GM21786 (cell line): ENCODE measurements around the gene RGPD4.
"Not testable (repeated sequence)": the region's sequence is repeated elsewhere in the genome, so short reads cannot be mapped to it uniquely, and the experiment has no call there.

ENCODE experiments used
- ATAC-seq: cut with Tn5 transposase; IDR thresholded peaks from one replicate; pipeline ENCODE4 v1.9.1; 2021; ENCODE audit not compliant: unreplicated experiment

Gene RGPD4

DNA sequence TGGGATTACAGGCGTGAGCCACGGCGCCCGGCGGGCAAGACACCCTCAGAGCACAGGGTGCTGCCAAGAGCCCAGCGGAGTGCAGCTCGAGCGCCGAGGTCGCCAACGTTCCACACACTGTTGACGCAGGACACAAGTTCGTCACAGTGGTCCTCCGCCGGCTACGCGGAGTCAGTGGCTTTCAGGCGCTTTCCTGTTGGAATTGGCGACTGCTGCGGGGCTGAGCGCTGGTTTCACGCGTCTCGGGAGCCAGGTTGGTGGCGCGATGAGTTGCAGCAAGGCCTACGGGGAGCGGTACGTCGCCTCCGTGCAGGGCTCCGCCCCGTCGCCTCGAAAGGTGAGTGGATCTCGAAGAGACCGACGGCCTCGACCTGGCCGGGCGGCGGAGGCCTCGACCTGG, at the start of gene RGPD4:
RGPD4 (plus strand) TSS at position 144 of the 400 bp plus-strand sequence; CDS start at position 266, 122 bp downstream.
- not testable (repeated sequence) for ATAC-seq

DNA sequence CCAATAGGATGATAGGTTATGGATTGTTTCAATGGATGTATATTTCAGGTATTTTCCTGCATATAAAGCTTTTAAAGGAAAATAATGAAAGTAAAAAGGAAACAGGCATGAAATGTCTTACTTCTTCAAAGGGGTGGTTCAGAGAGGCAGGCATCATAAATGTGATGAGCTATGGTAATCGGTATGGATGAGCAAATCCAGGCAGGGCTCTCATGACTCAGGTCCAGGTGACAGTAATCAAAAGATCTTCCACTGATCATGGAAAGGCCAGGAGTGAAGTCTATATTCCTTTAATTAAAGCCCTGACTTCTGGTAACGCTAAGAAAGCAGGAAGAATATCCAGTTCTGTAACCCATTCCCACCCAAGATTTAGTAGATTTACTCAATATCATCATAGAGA, 48.7 kb upstream of the RGPD4 start:
- ATAC-seq: no peak

DNA sequence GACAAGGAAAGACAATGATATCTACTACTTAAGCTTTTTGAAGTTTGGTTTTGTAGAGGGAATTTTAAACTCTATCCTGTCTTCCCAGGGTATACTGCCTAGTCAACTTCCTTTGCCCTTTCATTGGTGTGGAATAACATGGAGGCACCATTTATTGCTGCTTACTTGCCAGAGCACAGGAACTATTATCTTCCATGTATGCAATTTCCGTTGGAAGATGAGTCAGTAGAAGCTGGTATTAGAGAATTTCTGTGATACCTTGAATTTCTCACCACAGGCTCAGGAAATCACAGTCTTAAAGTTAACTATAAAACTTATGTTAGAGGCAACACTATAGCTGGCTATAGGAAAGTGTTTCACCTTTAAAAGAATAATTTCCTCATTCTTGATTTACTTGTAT, 40.9 kb upstream of the RGPD4 start:
- ATAC-seq: no peak

DNA sequence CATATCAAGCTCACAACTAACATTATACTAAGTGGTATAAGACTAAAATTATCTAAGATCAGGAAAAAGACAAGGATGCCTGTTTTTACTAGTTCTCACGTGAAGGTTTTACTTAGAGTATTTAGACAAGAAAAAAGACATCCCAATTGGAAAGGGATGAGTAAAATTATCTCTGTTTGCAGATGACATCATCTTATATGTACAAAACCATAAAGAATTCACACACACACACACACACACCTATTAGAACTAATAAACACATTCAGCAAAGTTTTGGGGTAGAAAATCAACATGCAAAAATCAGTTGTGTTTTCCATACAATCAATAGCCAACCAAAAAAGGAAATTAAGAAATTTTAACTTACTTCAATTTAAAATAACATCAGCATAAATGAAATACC, 35.9 kb upstream of the RGPD4 start:
- no peak for ATAC-seq

DNA sequence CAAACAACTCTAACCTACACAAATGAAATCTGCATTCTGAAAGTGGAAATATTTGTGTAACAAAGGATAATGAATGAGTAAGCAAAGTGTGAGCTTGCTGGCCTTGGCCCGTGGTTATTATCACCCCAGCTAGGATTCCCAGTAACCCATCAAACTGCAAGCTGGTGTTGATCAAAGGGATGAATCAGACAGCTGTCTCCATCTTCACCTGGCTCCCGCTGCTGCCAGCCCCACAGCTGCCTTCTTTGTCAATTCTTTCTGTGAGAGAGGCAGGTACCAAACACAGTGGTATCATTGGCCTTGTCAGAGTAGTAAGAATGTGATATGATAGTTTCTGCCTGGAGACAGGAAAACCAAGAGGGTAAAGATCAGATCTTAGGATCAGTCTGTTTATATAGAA, 25.2 kb upstream of the RGPD4 start:
- ATAC-seq: no peak

DNA sequence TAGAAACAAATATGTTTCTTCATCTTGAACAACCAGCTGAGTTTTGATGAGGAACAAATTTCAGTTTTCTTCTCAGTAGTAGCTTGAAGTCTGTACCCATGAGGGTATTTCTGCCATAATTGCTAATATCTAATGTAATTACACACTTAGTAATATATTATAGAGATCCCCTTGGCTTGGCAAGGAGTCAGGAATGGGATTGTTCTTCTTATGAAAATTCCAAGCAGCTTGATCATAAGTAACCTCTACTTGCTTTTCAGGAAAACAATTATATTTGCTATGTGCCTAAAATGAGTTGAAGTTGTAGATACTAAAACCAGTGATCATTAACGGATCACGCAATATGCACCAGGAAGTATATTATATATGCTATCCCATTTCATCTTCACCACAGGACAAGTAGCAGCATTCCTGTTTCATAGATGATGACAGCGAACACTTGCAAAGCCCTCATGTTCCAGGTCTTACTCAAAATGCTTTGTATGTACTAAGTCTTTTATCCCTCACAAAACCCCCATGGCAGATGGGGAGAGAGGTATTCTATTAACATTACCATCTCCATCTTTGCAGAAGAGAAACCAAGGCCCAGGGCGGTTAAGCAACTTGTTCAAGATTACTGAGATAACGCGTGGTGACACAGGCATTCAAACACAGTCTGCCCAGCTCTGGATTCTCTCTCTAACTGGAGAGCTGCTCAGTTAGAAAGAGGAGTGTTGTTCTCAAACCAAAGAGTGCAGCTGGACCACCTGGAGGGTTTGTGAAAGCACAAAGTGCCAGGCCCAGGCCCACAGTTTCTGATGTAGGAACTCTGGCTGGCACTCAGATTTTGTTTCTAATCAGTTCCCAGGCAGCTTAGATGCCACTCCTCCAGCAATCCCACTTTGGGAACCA, 21.8 kb upstream of the RGPD4 start:
- ATAC-seq: no peak

DNA sequence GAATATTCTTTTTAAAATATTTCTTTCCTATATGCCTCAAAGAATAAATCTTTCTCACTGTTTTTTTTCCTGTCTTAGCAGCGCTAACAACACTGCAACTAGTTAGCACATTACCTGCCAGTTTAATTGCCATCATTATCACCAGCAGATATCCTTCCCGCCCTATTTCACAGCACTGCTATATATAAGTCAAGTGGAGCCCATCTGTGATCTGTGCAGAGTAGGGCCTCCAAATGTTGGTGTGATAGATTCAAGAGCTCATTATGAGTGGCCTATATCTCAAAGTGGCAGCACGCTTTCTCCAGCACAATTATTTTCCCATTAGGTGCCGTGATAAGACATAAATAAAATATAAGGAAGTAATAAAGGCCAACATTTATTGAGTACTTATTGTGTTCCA, 19.8 kb upstream of the RGPD4 start:
- no peak for ATAC-seq

DNA sequence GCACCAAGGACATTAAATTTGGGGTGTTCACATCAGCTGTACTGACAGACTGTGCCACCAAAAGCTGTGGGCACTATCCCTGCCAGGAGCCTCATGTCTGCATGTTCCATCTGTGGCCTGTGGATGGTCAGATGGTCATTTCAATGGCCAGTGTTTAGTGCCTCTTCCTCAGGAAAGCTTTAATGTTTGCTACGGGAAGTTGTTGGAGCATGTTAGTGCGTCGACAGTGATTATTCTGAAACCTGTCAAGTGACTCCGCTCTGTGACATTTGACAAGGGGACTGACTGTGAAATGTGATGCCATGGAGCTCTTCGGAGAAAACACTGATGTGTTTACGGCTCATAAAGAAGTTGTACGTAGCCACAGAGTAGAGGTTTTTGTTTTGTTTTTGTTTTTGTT, 18.7 kb upstream of the RGPD4 start:
- no peak for ATAC-seq

DNA sequence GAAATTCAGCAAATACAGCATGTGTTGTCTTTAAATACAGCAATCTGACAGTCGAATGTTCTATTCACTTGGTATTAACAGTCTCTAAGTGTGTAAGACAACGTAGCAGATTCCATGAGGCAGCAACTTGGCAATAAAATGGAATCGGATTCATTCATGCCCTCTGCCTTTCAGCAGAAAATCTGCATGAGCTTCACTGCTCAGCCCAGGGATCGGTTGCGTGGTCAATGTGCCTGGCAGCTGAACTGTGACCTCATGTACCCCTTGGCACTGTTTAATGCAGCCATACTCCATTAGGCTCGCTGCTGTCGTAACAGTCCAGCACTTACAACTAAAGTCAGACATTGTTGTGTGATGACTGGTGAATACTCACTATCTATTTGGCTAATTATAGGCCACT, 17.7 kb upstream of the RGPD4 start:
- ATAC-seq: no peak

DNA sequence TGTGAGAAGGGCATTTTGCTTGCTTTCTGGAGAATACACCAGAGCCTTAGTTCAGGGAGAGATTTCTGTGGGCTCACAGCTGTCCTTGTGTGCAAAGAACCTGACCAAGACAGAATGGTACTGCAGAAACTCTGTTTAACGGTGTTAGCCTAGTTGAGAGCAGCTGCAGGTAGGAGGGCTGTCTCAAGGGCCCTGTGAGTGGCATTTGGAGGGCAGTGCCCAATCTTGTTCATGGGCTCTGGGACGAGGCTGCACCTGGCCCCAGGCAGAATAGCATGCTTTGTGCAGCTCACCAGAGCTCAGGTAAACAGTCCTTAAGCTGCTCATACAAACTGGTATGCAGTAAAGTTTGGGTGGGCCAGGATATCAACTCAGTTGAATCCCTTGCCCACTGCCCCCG, 16.9 kb upstream of the RGPD4 start:
- no peak for ATAC-seq

DNA sequence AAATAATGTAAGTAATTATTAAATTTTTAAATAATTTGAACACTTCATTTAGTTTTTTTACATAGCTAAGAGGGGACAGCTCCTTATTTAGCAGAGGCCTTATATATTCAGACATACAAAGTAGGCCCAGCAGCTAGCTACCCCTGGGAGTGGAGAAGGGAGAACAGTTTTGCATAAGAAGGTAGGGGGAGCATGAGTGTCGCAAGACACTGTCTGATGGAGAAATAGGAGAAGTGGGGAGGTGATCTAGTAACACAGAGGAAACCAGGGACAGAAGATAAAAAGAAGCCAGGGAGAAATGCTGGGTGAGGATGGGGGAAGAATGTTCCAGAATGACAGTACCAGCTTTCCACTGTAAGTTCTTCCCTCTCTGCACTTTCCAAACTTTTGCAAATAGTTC, 16.0 kb upstream of the RGPD4 start:
- ATAC-seq: no peak

DNA sequence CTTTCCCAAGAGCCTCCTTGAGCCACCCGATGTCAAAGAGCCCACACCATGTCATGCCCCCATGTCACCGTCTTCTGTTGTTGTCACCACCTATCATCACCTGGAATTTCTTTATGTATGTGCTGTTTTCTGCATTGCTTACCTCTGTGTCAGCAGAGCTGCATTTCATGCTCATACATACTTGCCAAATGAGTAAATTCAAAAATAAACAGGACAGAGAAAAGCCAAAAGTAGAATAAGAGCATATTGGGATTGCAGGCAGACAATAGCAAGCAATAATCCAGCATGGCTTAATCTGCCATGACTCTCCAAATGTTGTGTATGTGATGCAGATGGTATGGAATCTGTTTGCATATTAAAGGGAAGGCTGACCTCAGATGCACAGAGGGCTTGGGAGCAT, 15.3 kb upstream of the RGPD4 start:
- no peak for ATAC-seq

DNA sequence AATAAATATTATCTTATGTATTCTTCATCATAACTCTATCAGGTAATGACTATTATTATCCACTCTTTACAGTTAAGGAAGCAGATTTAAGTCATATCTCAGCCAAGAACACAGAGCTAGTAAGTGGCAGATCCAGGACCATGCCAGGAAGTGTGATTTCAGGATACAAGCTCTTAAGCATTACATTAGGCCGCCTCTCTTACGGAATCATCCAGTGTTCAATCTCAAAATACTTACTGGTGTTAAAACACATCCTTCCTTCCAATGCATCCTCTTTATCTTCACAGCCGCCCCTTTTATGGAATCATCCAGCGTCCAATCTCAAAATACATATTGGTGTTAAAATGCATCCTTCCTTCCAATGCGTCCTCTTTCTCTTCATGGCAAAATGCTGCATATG, 14.7 kb upstream of the RGPD4 start:
- ATAC-seq: no peak

DNA sequence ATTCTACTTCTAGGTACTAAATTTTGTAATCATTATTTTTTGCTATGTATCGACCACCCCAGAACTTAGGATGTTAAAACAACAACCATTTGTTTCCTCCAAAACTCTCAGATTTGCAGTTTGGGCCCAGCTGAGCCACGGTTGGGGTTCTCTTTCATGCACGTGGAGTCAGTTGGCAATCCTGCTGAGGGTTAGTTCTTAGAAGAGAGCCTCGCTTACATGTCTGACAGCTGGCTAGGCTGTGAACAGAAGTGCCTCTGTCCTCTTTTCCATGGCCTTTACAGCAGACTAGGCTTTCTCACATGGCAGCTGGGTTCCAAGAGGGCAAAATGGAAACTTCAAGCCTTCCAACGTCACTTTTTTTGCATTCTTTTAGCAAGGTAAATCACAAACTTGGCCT, 9.3 kb upstream of the RGPD4 start:
- no peak for ATAC-seq

DNA sequence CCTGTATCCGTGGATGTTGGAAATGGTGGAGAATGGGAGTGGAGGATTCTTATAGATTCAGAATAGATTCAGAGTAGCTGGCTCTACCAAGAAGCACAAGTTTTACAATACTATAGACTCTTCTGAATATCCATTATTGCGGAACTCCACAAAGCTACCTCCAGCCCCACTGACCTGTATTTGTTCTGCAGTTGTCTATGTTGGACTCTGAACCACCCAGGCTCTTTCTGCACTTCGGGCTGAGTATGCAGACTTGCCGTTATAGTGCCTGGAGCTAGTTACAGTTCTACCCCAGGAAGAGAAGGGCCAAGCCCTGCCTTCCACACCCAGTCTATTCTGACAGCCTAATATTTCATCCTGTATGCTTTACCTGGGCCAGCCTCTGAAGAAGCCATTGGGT, 4.4 kb upstream of the RGPD4 start:
- no peak for ATAC-seq

DNA sequence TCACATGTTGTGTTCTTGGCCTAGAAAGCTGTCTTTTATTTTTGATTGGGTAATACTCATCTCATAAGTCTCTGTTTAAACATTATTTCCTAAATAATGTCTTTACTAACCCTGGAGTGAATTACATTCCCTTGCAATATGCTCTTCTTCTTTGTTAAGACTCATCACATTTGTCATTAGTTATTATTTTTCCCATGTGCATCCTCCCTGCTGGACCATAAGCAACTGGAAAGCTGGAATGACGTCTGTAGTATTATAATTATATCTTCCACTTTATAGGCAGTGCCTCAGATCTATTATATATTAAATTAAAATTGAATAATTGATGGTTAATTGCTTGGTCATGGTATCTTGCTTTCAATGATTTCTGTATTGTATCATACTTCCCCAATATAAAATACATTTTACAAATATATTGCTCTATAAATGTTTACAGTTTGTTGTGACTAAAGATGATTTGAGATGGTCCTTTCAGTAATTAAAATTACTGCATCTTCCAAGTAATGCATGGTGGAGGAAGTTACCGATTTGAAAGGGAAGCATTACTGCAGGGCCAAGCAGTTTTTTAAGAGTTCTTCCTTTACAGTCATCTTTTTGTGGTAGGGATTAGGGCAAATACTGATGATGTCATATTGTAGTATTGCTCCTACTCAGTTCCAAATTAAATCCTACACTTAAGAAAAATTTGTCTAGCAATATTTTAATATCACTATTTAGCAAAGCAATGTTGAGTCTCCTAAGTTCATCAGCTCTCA, 2.1 kb upstream of the RGPD4 start:
- ATAC-seq: no peak

DNA sequence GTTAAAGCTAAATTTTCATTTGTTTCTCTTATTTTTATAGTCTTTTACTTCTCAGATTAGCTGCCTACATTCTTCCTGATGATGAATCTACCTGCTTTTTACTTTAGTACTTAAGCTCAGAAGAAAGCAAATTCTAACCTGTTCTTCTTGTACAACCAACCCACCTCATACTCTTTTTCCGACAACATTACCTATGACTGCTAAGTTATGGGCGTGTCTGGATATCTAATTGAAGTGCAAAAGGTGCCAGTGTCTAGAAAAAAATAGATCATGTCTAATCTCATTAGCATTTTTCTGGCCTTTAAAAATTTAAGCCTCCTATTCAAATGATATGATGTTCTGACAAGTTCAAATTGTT, 1.5 kb upstream of the RGPD4 start:
- no peak for ATAC-seq

DNA sequence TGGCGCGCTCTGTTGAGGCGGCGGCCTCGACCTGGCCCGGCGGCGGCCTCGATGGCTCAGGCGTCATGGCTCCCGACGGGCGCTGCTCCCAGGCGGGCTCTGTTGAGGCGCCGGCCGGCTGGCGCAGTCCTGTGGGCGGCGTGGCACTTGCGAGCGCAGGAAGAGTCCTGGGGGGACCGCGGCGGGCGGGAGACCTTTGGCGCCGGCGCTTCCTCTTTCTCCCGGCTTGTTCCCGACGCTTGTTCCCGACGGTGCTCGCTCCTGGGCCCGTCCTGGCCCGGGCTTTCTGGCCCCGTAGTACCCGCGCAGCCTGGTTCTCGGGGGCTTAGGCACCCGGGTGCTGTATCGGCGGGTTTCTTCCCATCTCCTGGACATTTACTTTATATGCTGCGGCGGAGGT, 2.8 kb downstream of the RGPD4 start:
- not testable (repeated sequence) for ATAC-seq

DNA sequence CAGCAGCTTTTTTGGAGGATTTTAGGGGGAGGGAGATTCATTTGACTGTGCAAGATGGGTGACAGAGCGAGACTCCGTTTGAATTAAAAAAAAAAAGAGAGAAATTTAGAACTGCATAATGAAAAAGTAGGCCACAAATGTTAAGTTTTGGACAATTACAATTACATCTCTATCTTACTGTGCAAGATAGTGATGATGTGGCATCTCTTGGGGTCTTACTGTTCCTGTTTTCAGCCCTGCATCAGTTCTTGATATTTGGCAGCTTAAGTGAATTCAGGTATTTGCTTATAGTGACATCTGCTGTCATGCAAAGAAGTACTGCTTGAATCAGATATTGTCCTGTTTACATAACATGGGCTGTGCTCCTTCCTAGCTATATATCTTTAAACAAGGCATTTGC, 6.5 kb downstream of the RGPD4 start:
- ATAC-seq: not testable (repeated sequence)

DNA sequence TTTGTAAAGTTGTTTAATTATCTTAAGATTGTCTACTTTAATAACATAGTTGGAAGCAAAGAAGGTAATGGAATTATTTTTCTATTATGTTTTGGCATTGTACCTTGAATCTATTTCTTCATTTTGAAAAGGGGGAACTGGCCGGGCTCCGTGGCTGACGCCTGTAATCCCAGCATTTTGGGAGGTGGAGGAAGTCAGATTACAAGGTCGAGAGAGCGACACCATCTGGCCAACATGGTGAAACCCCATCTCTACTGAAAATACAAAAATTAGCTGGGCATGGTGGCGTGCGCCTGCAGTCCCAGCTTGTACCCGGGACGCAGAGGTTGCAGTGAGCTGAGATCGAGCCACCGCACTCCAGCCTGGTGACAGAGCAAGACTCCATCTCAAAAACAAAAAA, 6.9 kb downstream of the RGPD4 start:
- ATAC-seq: not testable (repeated sequence)

DNA sequence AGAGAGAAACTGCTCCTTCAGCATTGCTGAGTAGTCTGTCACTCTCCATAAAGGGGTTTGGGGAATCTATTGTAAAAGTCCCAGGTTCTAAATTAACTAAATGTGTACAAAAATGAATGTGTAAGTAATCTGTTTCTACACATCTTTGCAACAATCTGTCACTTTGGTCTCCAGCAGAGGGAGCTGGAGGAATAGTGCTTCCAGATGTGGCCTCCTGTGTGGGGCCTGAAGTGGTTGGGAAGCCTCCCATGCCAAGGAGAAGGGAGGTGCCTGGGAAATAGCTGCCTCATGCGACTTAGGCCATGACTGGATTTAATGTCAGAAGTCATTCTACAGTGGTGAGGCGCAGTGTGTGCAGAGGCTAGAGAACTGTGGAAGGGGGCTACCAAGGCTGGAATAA, 89.4 kb downstream of the RGPD4 start:
- ATAC-seq: not testable (repeated sequence)

DNA sequence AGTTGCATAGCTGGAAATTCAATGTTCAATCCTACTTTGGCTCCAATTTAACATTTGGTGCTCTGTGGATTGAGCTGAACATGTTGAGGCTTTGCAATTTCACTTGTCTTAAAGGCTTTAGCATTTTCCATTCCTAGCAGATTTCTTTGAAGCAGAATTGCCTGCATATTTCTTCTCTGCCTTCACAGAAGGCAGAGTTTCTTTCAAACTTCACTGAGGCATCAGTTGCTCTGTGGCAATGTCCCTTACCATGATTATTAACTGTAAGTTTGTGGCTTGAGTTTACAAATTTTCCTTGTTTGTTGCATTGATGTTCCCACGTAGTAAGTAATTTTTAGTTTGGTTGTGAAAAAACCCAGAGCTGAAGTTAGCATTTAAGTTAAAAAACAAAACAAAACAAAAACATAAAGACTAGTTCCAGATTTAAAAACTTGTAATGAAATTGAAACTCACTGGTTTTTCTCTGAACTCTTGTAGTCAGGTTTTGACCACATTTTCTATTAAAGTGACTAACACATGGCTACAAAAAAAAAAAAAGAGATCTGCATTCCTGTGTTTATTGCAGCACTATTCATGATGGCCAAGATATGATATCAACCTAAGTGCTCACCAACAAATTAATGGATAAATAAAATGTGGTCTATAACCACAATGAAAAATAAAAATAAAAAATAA, 90.1 kb downstream of the RGPD4 start:
- peak; percentile 70 for ATAC-seq
